HCT116 (cell line): ENCODE data around the gene TIMM50. TPM values are rescaled to one million over a fixed set of nuclear protein-coding genes. Genes with fewer than 3 reads are reported as not detected.

Experiments
- ATAC-seq: fragments of 200-7000 bp; cut with Tn5 transposase; 2 replicates; pipeline ENCODE4 v1.9.1; 2020; ENCODE audit warnings: mild to moderate bottlenecking, moderate library complexity
- BruUV-seq: library from RNA; stranded (reverse); fragments of 400-500 nt; replicated peaks from 2 replicates; lab custom pipeline; 2021; lab: Mats Ljungman, UMichigan
- CTCF ChIA-PET: fragments of 300-600 bp; sonication (Branson Sonifier 250); formaldehyde crosslinking; loops from one replicate; lab custom pipeline; 2021; ENCODE audit warnings: antibody characterized with exemption; lab: Charles Lee
- POLR2A ChIA-PET: fragments of 300-600, 350-600 bp; sonication (Branson Sonifier 250); formaldehyde crosslinking; loops from one replicate; lab custom pipeline; 2021; ENCODE audit warnings: antibody characterized with exemption; lab: Charles Lee
- RAD21 ChIA-PET, 2 experiments: fragments of 300-600 bp; sonication (Branson Sonifier 250); formaldehyde crosslinking; loops; one replicate each; lab custom pipeline; 2023; ENCODE audit warnings: low total read pairs in 2 of 2; ENCODE audit not compliant: uncharacterized antibody in 2 of 2, unreplicated experiment in 2 of 2, low non-redundant PET in 1 of 2; lab: Charles Lee
- DNase-seq: peaks from one replicate; pipeline ENCODE4 v3.0.0-alpha.2; 2010; ENCODE audit warnings: low read depth, low spot score
- H2AFZ ChIP-seq: fragments of 200-600 bp; shearing (Covaris generic), sonication (generic); 2 replicates; pipeline ENCODE4 v1.6.1; 2017; ENCODE audit warnings: low read depth, mixed run types, mixed read lengths, antibody characterized with exemption, low read length; ENCODE audit not compliant: poor library complexity, severe bottlenecking
- H3K27ac ChIP-seq: 2 replicates; pipeline ENCODE4 v1.5.1; 2012; ENCODE audit warnings: low read depth, low read length
- H3K27me3 ChIP-seq: fragments of 200-600 bp; sonication (generic); 2 replicates; pipeline ENCODE4 v1.6.1; 2016; ENCODE audit warnings: mixed run types, low read length, mixed read lengths; ENCODE audit not compliant: insufficient read depth
- H3K36me3 ChIP-seq, 2 experiments: fragments of 200-500 bp in 1 of 2; fragments of 200-600 bp in 1 of 2; sonication (Bioruptor generic) in 1 of 2; sonication (generic) in 1 of 2; 2 replicates each; pipeline versions ENCODE4 v1.5.1 to v1.6.1; 2014 to 2016; ENCODE audit warnings: low read length in 2 of 2, inconsistent platforms in 1 of 2, mixed read lengths in 1 of 2, mixed run types in 1 of 2; ENCODE audit not compliant: insufficient read depth in 2 of 2, control insufficient read depth in 1 of 2
- H3K4me1 ChIP-seq, 2 experiments: fragments of 200-600 bp in 1 of 2; sonication (generic) in 1 of 2; 2 replicates each; pipeline versions ENCODE4 v1.5.1 to v1.6.1; 2012 to 2017; ENCODE audit warnings: low read length in 2 of 2, inconsistent platforms in 1 of 2, mild to moderate bottlenecking in 1 of 2, mixed read lengths in 1 of 2, mixed run types in 1 of 2, moderate library complexity in 1 of 2; ENCODE audit not compliant: insufficient read depth in 2 of 2, control insufficient read depth in 1 of 2
- H3K4me2 ChIP-seq: fragments of 200-600 bp; sonication (generic); 2 replicates; pipeline ENCODE4 v1.6.1; 2017; ENCODE audit warnings: mixed run types, low read length, mixed read lengths
- H3K4me3 ChIP-seq, 2 experiments: fragments of 200-600 bp in 1 of 2; sonication (generic) in 1 of 2; replicated peaks in 1 of 2; 2 replicates each; pipeline ENCODE4 v1.5.1; 2011 to 2016; ENCODE audit warnings: low read length in 2 of 2, control low read depth in 1 of 2, low read depth in 1 of 2, mild to moderate bottlenecking in 1 of 2, mixed read lengths in 1 of 2, mixed run types in 1 of 2
- H3K79me2 ChIP-seq: fragments of 200-600 bp; sonication (generic); 2 replicates; pipeline ENCODE4 v1.6.1; 2017; ENCODE audit warnings: mild to moderate bottlenecking, mixed run types, low read length, moderate library complexity, mixed read lengths; ENCODE audit not compliant: insufficient read depth
- H3K9ac ChIP-seq: fragments of 200-600 bp; sonication (generic); 2 replicates; pipeline ENCODE4 v1.6.1; 2016; ENCODE audit warnings: low read length, mixed read lengths
- H3K9me2 ChIP-seq: fragments of 200-600 bp; sonication (generic), shearing (Covaris generic); 2 replicates; pipeline ENCODE4 v1.6.1; 2017; ENCODE audit warnings: mixed run types, mild to moderate bottlenecking, moderate library complexity; ENCODE audit not compliant: insufficient read depth
- H3K9me3 ChIP-seq, 2 experiments: fragments of 200-500 bp in 1 of 2; fragments of 200-600 bp in 1 of 2; sonication (Bioruptor generic) in 1 of 2; sonication (generic) in 1 of 2; 2 replicates each; pipeline ENCODE4 v1.6.1; 2014 to 2017; ENCODE audit warnings: low read length in 2 of 2, mixed read lengths in 2 of 2, inconsistent platforms in 1 of 2, low read depth in 1 of 2, mild to moderate bottlenecking in 1 of 2, mixed run types in 1 of 2, moderate library complexity in 1 of 2; ENCODE audit not compliant: control insufficient read depth in 1 of 2, insufficient read depth in 1 of 2
- H4K20me1 ChIP-seq: fragments of 200-600 bp; sonication (generic), shearing (Covaris generic); 2 replicates; pipeline ENCODE4 v1.6.1; 2017; ENCODE audit warnings: mixed run types, mild to moderate bottlenecking, moderate library complexity; ENCODE audit not compliant: insufficient read depth
- CEBPB ChIP-seq: IDR thresholded peaks from 2 replicates; pipeline ENCODE4 v1.6.1; 2012; ENCODE audit warnings: low read depth
- EGR1 ChIP-seq: IDR thresholded peaks from 2 replicates; pipeline ENCODE4 v1.6.1; 2012; ENCODE audit warnings: low read depth
- EZH2 ChIP-seq: fragments of 200-600 bp; sonication (generic); IDR thresholded peaks from 2 replicates; pipeline ENCODE4 v1.6.1; 2017; ENCODE audit warnings: antibody characterized with exemption, mixed run types
- JUND ChIP-seq: IDR thresholded peaks from 2 replicates; pipeline ENCODE4 v1.6.1; 2012
- POLR2A ChIP-seq: IDR thresholded peaks from 2 replicates; pipeline ENCODE4 v1.7.0; 2011; ENCODE audit warnings: borderline replicate concordance; ENCODE audit not compliant: insufficient read depth, insufficient read length; ENCODE audit errors: extremely low read depth
- POLR2AphosphoS5 ChIP-seq: IDR thresholded peaks from 2 replicates; pipeline ENCODE4 v1.6.1; 2011; ENCODE audit warnings: mild to moderate bottlenecking, low read depth, low read length, moderate library complexity
- RAD21 ChIP-seq: IDR thresholded peaks from 2 replicates; pipeline ENCODE4 v1.6.1; 2012; ENCODE audit warnings: low read depth, mild to moderate bottlenecking
- SIN3A ChIP-seq: IDR thresholded peaks from 2 replicates; pipeline ENCODE4 v1.6.1; 2012; ENCODE audit warnings: low read depth
- SP1 ChIP-seq: IDR thresholded peaks from 2 replicates; pipeline ENCODE4 v1.6.1; 2012; ENCODE audit warnings: low read depth
- TCF7L2 ChIP-seq: IDR thresholded peaks from 2 replicates; pipeline ENCODE4 v1.7.0; 2011; ENCODE audit warnings: borderline replicate concordance, inconsistent platforms; ENCODE audit not compliant: insufficient read depth, insufficient read length; ENCODE audit errors: extremely low read depth
- YY1 ChIP-seq: IDR thresholded peaks from 2 replicates; pipeline ENCODE4 v1.6.1; 2011; ENCODE audit warnings: low read length, low read depth, moderate library complexity, mild to moderate bottlenecking; ENCODE audit not compliant: insufficient replicate concordance; ENCODE audit errors: extremely low read depth
- ZFX ChIP-seq: fragments of 450-650 bp; IDR thresholded peaks from 2 replicates; pipeline ENCODE4 v1.6.1; 2017
- ZNF274 ChIP-seq: fragments of 200-500 bp; sonication (Bioruptor generic); IDR thresholded peaks from 2 replicates; pipeline ENCODE4 v1.6.1; 2014; ENCODE audit warnings: mild to moderate bottlenecking, low read depth, low read length, inconsistent platforms
- intact Hi-C: fragments of 100-400 bp; cut with micrococcal nuclease; formaldehyde crosslinking; loops from 2 replicates; pipeline ENCODE4 v1.10.0; 2022
- total RNA-seq: library from RNA; stranded (reverse); gene quantifications from one replicate; pipeline ENCODE4 v1.2.1, GENCODE V29; 2021; ENCODE audit not compliant: unreplicated experiment
- TF ChIP-seq, protein P1 (sequence below): IDR thresholded peaks from 2 replicates; pipeline ENCODE4 v1.6.1; 2012; ENCODE audit warnings: low read depth
- TF ChIP-seq, protein P2 (sequence below): IDR thresholded peaks from 2 replicates; pipeline ENCODE4 v1.6.1; 2012

TIMM50 gene
- total RNA-seq, 1 experiment from 2014 or later: 111 TPM

DNA sequence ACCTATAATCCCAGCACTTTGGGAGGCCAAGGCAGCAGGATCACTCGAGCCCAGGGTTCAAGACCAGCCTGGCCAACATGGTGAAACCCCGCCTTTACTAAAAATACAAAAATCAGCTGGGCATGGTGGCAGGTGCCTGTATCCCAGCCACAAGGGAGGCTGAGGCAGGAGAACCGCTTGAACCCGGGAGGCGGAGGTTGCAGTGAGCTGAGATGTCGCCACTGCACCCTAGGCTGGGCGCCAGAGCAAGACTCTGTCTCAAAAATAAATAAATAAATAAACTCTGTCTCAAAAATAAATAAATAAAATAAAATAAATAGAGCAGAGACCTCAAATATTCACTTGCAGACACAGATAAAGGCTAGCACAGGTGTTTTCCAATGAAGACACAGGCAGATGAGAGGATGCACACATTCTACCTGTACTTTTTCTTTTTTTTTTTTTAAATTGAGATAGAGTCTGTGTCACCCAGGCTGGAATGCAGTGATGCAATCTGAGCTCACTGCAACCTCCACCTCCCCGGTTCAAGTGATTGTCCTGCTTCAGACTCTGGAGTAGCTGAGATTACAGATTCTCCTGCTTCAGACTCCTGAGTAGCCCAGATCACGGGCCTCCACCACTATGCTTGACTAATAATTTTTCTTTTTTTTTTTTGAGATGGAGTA is 42.2 kb upstream of the TIMM50 start:
- Histone ChIP-seq H3K9me3 (no peaks in the 10 kb centered on the region; a peak in 1 of 4 replicates), H3K9ac (no peak overlapping the region), H2AFZ (no peak overlapping the region), H3K79me2 (peaks cover 24% of the 10 kb centered on the region), H3K9me2 (no peaks in the 10 kb centered on the region), H3K4me2 (no peak overlapping the region), H3K27ac (no peak overlapping the region), H4K20me1 (peaks cover 13% of the 10 kb centered on the region; the same call in 1 of the 2 replicates), H3K36me3 (peaks cover 15 to 22% of the 10 kb centered on the region in 2 experiments; a peak in 3 of 4 replicates), H3K27me3 (no peaks in the 10 kb centered on the region), H3K4me3 (no peak overlapping the region), H3K4me1 (peaks cover 12 to 45% of the 10 kb centered on the region in 2 experiments)
- ChIA-PET CTCF (interaction anchor here (1.0 kb wide), 1 partner anchor 233 kb away, joined by 4 read pairs; no protein-coding TSS in a partner anchor), POLR2A (interaction anchor here (1.2 kb wide), 1 partner anchor 10 kb away, joined by 4 read pairs; no protein-coding TSS in a partner anchor), RAD21 (interaction anchor here in 1 of 2 experiments (0.7 kb wide), 1 partner anchor 25 kb away, joined by 3 read pairs; no protein-coding TSS in a partner anchor)
- DNase-seq (no peak), ATAC-seq (no peak)
- no TSS peak for BruUV-seq
- TF ChIP-seq CEBPB (peak; percentile 58), ZNF274 (no peak)
- intact Hi-C loops: no loop called here

DNA sequence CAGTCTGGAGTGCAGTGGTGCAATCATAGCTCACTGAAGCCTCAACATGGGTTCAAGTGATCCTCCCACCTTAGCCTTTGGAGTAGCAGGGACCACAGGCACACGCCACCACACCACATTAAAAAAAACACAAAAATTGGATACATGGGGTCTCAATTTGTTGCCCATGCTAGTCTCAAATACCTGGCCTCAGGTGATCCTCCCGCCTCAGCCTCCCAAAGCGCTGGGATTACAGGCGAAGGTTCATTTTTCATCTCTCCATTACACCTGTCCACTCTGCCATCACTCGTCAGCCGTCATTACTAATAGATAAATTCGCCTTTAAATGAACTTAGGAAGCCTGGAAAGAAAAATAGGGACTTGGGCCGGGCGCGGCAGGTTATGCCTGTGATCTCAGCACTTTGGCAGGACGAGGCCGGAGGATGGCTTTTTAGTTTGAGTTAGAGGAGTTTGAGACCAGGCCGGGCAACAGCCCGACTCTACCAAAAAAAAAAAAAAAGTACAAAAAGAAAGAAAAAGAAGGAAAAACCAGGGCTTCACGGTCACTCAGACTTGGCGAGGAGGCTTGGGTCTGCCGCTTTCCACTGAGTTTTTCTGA is 35.9 kb upstream of the TIMM50 start:
- H3K36me3 ChIP-seq: peaks cover 2 to 9% of the 10 kb centered on the region in 2 experiments; a peak in 2 of 4 replicates
- ATAC-seq: no peak
- peak overlapping the region; percentile 74 to 100 for H3K4me3 ChIP-seq
- H4K20me1 ChIP-seq: no peaks in the 10 kb centered on the region
- ChIA-PET RAD21 (interaction anchor here in 1 of 2 experiments (0.6 kb wide), 1 partner anchor 30 kb away, joined by 3 read pairs; no protein-coding TSS in a partner anchor), POLR2A (interaction anchor here (0.7 to 2.7 kb wide), 4 partner anchors 9 to 54 kb away, joined by 3 to 35 read pairs (median 4); partner anchors contain the start of genes MED29, PAF1 and RPS16), CTCF (no interaction called here)
- no peak for DNase-seq
- peaks cover 6 to 37% of the 10 kb centered on the region in 2 experiments for H3K4me1 ChIP-seq
- H3K9ac ChIP-seq: peak overlapping the region; percentile 86
- BruUV-seq: TSS peak; percentile 96
- no peaks in the 10 kb centered on the region for H3K27me3 ChIP-seq
- H3K9me2 ChIP-seq: no peaks in the 10 kb centered on the region
- H3K79me2 ChIP-seq: peaks cover 52% of the 10 kb centered on the region
- peak overlapping the region; percentile 78 for H3K4me2 ChIP-seq
- H2AFZ ChIP-seq: no peak overlapping the region
- intact Hi-C loops: loop anchor here (2.0 kb wide), 1 partner anchor 88 kb away; the partner anchor contains the start of gene EID2B
- H3K27ac ChIP-seq: peak overlapping the region; percentile 87
- H3K9me3 ChIP-seq: no peaks in the 10 kb centered on the region; a peak in 1 of 4 replicates
- TF ChIP-seq YY1 (no peak), POLR2AphosphoS5 (no peak), ZFX (no peak), JUND (no peak), SIN3A (no peak), POLR2A (no peak), SP1 (no peak), TCF7L2 (no peak), EGR1 (no peak), RAD21 (no peak), EZH2 (no peak)
- TF ChIP-seq, protein P1, sequence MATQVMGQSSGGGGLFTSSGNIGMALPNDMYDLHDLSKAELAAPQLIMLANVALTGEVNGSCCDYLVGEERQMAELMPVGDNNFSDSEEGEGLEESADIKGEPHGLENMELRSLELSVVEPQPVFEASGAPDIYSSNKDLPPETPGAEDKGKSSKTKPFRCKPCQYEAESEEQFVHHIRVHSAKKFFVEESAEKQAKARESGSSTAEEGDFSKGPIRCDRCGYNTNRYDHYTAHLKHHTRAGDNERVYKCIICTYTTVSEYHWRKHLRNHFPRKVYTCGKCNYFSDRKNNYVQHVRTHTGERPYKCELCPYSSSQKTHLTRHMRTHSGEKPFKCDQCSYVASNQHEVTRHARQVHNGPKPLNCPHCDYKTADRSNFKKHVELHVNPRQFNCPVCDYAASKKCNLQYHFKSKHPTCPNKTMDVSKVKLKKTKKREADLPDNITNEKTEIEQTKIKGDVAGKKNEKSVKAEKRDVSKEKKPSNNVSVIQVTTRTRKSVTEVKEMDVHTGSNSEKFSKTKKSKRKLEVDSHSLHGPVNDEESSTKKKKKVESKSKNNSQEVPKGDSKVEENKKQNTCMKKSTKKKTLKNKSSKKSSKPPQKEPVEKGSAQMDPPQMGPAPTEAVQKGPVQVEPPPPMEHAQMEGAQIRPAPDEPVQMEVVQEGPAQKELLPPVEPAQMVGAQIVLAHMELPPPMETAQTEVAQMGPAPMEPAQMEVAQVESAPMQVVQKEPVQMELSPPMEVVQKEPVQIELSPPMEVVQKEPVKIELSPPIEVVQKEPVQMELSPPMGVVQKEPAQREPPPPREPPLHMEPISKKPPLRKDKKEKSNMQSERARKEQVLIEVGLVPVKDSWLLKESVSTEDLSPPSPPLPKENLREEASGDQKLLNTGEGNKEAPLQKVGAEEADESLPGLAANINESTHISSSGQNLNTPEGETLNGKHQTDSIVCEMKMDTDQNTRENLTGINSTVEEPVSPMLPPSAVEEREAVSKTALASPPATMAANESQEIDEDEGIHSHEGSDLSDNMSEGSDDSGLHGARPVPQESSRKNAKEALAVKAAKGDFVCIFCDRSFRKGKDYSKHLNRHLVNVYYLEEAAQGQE: no peak
- TF ChIP-seq, protein P2, sequence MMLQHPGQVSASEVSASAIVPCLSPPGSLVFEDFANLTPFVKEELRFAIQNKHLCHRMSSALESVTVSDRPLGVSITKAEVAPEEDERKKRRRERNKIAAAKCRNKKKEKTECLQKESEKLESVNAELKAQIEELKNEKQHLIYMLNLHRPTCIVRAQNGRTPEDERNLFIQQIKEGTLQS: no peak
